IMR-90 (cell line): ENCODE data around the gene OR7A10. TPM values are rescaled to one million over a fixed set of nuclear protein-coding genes. Genes with fewer than 3 reads are reported as not detected.

Experiments
- ATAC-seq: fragments of 200-7000 bp; cut with Tn5 transposase; 2 replicates; pipeline ENCODE4 v1.9.1; 2020; ENCODE audit warnings: low read depth, mild to moderate bottlenecking, moderate library complexity
- BruUV-seq: library from RNA; stranded (reverse); fragments of 400-500 nt; replicated peaks from 2 replicates; lab custom pipeline; 2021; lab: Mats Ljungman, UMichigan
- CTCF ChIA-PET: fragments of 300-600 bp; formaldehyde crosslinking; extraction: SDS; loops from one replicate; lab custom pipeline; 2021; ENCODE audit warnings: antibody characterized with exemption; lab: Yijun Ruan, JAX
- POLR2A ChIA-PET: fragments of 300-600 bp; sonication (Branson Sonifier 250); formaldehyde crosslinking; loops from one replicate; lab custom pipeline; 2022; ENCODE audit warnings: antibody characterized with exemption; ENCODE audit not compliant: unreplicated experiment; lab: Charles Lee
- DNase-seq: peaks from one replicate; pipeline ENCODE4 v3.0.0; 2013
- H2AFZ ChIP-seq: replicated peaks from 2 replicates; pipeline ENCODE3; 2013; ENCODE audit warnings: low read length, mild to moderate bottlenecking; ENCODE audit not compliant: poor library complexity
- H2AK5ac ChIP-seq: 2 replicates; pipeline ENCODE4 v1.6.1; 2013; ENCODE audit warnings: low read depth, low read length, inconsistent platforms
- H2AK9ac ChIP-seq: replicated peaks from 2 replicates; pipeline ENCODE3; 2013; ENCODE audit warnings: mild to moderate bottlenecking, low read depth, low read length, moderate library complexity; ENCODE audit not compliant: poor library complexity
- H2BK120ac ChIP-seq: 2 replicates; pipeline ENCODE4 v1.6.1; 2013; ENCODE audit warnings: low read depth, low read length, inconsistent platforms
- H2BK15ac ChIP-seq: 3 replicates; pipeline ENCODE4 v1.6.1; 2013; ENCODE audit warnings: low read depth, low read length, inconsistent platforms
- H2BK20ac ChIP-seq: 2 replicates; pipeline ENCODE4 v1.6.1; 2013; ENCODE audit warnings: low read depth, mild to moderate bottlenecking, inconsistent platforms, low read length, moderate library complexity
- H2BK5ac ChIP-seq: 2 replicates; pipeline ENCODE4 v1.6.1; 2013; ENCODE audit warnings: mild to moderate bottlenecking, low read depth, low read length, inconsistent platforms; ENCODE audit not compliant: poor library complexity, severe bottlenecking
- H3K14ac ChIP-seq: replicated peaks from 2 replicates; pipeline ENCODE4 v1.6.1; 2013; ENCODE audit warnings: low read depth, low read length, inconsistent platforms
- H3K18ac ChIP-seq: 2 replicates; pipeline ENCODE4 v1.6.1; 2013; ENCODE audit warnings: low read depth, low read length, control low read depth
- H3K23ac ChIP-seq: 2 replicates; pipeline ENCODE4 v1.6.1; 2013; ENCODE audit warnings: low read depth, low read length, inconsistent platforms
- H3K27ac ChIP-seq: 2 replicates; pipeline ENCODE4 v1.5.1; 2013; ENCODE audit warnings: mild to moderate bottlenecking, control low read depth, low read length; ENCODE audit not compliant: insufficient read depth
- H3K27me3 ChIP-seq: 2 replicates; pipeline ENCODE4 v1.6.1; 2013; ENCODE audit warnings: low read length; ENCODE audit not compliant: control insufficient read depth, insufficient read depth
- H3K36me3 ChIP-seq: 2 replicates; pipeline ENCODE4 v1.6.1; 2013; ENCODE audit warnings: low read length, mixed read lengths; ENCODE audit not compliant: control insufficient read depth, insufficient read depth
- H3K4ac ChIP-seq: 2 replicates; pipeline ENCODE4 v1.6.1; 2013; ENCODE audit warnings: low read depth, low read length, inconsistent platforms
- H3K4me1 ChIP-seq: 2 replicates; pipeline ENCODE4 v1.6.1; 2013; ENCODE audit warnings: low read length, mixed read lengths; ENCODE audit not compliant: control insufficient read depth, insufficient read depth
- H3K4me2 ChIP-seq: 2 replicates; pipeline ENCODE4 v1.6.1; 2013; ENCODE audit warnings: low read depth, mild to moderate bottlenecking, control low read depth, low read length, moderate library complexity
- H3K4me3 ChIP-seq: 2 replicates; pipeline ENCODE4 v1.5.1; 2013; ENCODE audit warnings: low read depth, mild to moderate bottlenecking, control low read depth, low read length, moderate library complexity; ENCODE audit not compliant: insufficient read depth
- H3K56ac ChIP-seq: 2 replicates; pipeline ENCODE4 v1.6.1; 2013; ENCODE audit warnings: low read length, inconsistent platforms; ENCODE audit not compliant: insufficient read depth; ENCODE audit errors: extremely low read depth
- H3K79me1 ChIP-seq, 2 experiments: 2 replicates each; pipeline ENCODE4 v1.6.1; 2013; ENCODE audit warnings: low read length in 2 of 2, inconsistent platforms in 1 of 2, low read depth in 1 of 2
- H3K9ac ChIP-seq: 2 replicates; pipeline ENCODE4 v1.6.1; 2013; ENCODE audit warnings: low read depth, low read length, control low read depth
- H3K9me1 ChIP-seq: 2 replicates; pipeline ENCODE4 v1.6.1; 2013; ENCODE audit warnings: low read length, inconsistent platforms; ENCODE audit not compliant: insufficient read depth
- H3K9me3 ChIP-seq: 2 replicates; pipeline ENCODE4 v1.6.1; 2013; ENCODE audit warnings: low read length; ENCODE audit not compliant: control insufficient read depth, insufficient read depth
- H4K20me1 ChIP-seq: 2 replicates; pipeline ENCODE4 v1.6.1; 2013; ENCODE audit warnings: low read length, inconsistent platforms; ENCODE audit not compliant: insufficient read depth
- H4K5ac ChIP-seq: 2 replicates; pipeline ENCODE4 v1.6.1; 2013; ENCODE audit warnings: mild to moderate bottlenecking, low read depth, low read length, control low read depth
- H4K8ac ChIP-seq, 2 experiments: 2 replicates each; pipeline ENCODE4 v1.6.1; 2013; ENCODE audit warnings: low read depth in 2 of 2, low read length in 2 of 2, control low read depth in 1 of 2, inconsistent platforms in 1 of 2
- H4K91ac ChIP-seq: 2 replicates; pipeline ENCODE4 v1.6.1; 2013; ENCODE audit warnings: low read depth, low read length, inconsistent platforms; ENCODE audit not compliant: insufficient read depth
- CTCF ChIP-seq: conservative IDR thresholded peaks from 2 replicates; pipeline ENCODE4 v1.5.1; 2012; ENCODE audit warnings: mild to moderate bottlenecking, low read depth, low read length, improper control_type of control experiment
- FOS ChIP-seq: fragments of 150-350 bp; IDR thresholded peaks from 2 replicates; pipeline ENCODE4 v1.6.1; 2016; ENCODE audit warnings: low read depth, low read length
- MAFK ChIP-seq: IDR thresholded peaks from 2 replicates; pipeline ENCODE4 v1.6.1; 2012; ENCODE audit warnings: low read depth, low read length, improper control_type of control experiment
- MAZ ChIP-seq: IDR thresholded peaks from 2 replicates; pipeline ENCODE4 v1.6.1; 2012; ENCODE audit warnings: low read depth, mild to moderate bottlenecking, low read length, improper control_type of control experiment, moderate library complexity, borderline replicate concordance
- MXI1 ChIP-seq: IDR thresholded peaks from 2 replicates; pipeline ENCODE4 v1.6.1; 2012; ENCODE audit warnings: low read depth, mild to moderate bottlenecking, low read length, moderate library complexity, borderline replicate concordance
- RAD21 ChIP-seq: IDR thresholded peaks from 2 replicates; pipeline ENCODE4 v1.6.1; 2012; ENCODE audit warnings: low read length, improper control_type of control experiment
- SMC3 ChIP-seq: fragments of 150-350 bp; IDR thresholded peaks from 2 replicates; pipeline ENCODE4 v1.6.1; 2016; ENCODE audit warnings: low read depth, mild to moderate bottlenecking, antibody characterized with exemption, low read length, moderate library complexity
- WGBS, 2 experiments: methylation state at CpG; one replicate each; pipeline versions ENCODE4 v1.1.5 to v1.1.7; 2013; ENCODE audit warnings: missing lambda C conversion rate in 2 of 2; ENCODE audit not compliant: insufficient read length in 1 of 2; ENCODE audit errors: extremely low coverage in 2 of 2; 5-methylcytosine and 5-hydroxymethylcytosine counted together
- dilution Hi-C: fragments of 300-500 bp; cut with HindIII; formaldehyde crosslinking; loops from one replicate; pipeline ENCODE4 v1.14.3; 2018; ENCODE audit warnings: low sequenced_read_pairs; ENCODE audit not compliant: unreplicated experiment
- in situ Hi-C: fragments of 300-500 bp; cut with MboI; formaldehyde crosslinking; loops from 3 replicates; pipeline ENCODE4 v1.14.3; 2019; ENCODE audit warnings: low sequenced_read_pairs, inconsistent platforms, mixed read lengths
- intact Hi-C: fragments of 100-400 bp; cut with micrococcal nuclease; formaldehyde crosslinking; loops from 2 replicates; pipeline ENCODE4 v1.10.0; 2022
- polyA plus RNA-seq, 3 experiments: library from polyadenylated mRNA; depleted of rRNA; stranded (reverse); fragments of >200 nt; gene quantifications; 2 replicates each; pipeline ENCODE4 v1.2.3, GENCODE V29; 2012; ENCODE audit warnings: low replicate concordance in 1 of 3
- total RNA-seq: library from RNA; depleted of rRNA; stranded (reverse); fragments of >200 nt; gene quantifications from 2 replicates; pipeline ENCODE4 v1.2.3, GENCODE V29; 2012

The OR7A10 gene
- total and polyA plus RNA-seq, 2 of the 4 experiments (the other 2 are of a cell fraction): not detected

GRCh38 chr19:14871619-14872230 lies 23.0 kb upstream of the OR7A10 start:
- H2BK120ac ChIP-seq: no peak overlapping the region
- no CpG with 5 or more reads among the region's 4 CpGs for WGBS, 2 experiments
- CTCF ChIA-PET: no interaction called here

More at GRCh38 chr19:14871619-14872230, 23.0 kb upstream of the OR7A10 start:
- in situ Hi-C loops: no loop called here
- ATAC-seq (peak; percentile 59), DNase-seq (peak; percentile 11)
- H3K9me1 ChIP-seq: no peaks in the 10 kb centered on the region
- H3K9me3 ChIP-seq: no peaks in the 10 kb centered on the region
- no peak overlapping the region for H3K56ac ChIP-seq
- no peaks in the 10 kb centered on the region for H3K4me1 ChIP-seq
- H3K14ac ChIP-seq: no peak overlapping the region
- H4K5ac ChIP-seq: no peak overlapping the region
- H3K79me1 ChIP-seq: no peaks in the 10 kb centered on the region
- POLR2A ChIA-PET: no interaction called here
- H4K8ac ChIP-seq: no peak overlapping the region
- TF ChIP-seq MXI1: no peak
- no peak for TF ChIP-seq FOS
- TF ChIP-seq MAFK: no peak
- TF ChIP-seq MAZ: no peak
- TF ChIP-seq SMC3: no peak; the same call in 1 of the 2 replicates
- TF ChIP-seq RAD21: no peak; the same call in 1 of the 2 replicates
- peak; percentile 44 for TF ChIP-seq CTCF
- H3K4me2 ChIP-seq: no peak overlapping the region
- H2AFZ ChIP-seq: no peak overlapping the region
- H2AK5ac ChIP-seq: no peak overlapping the region
- no peaks in the 10 kb centered on the region for H3K27me3 ChIP-seq
- H2BK5ac ChIP-seq: no peak overlapping the region
- intact Hi-C loops: no loop called here
- no peaks in the 10 kb centered on the region for H4K20me1 ChIP-seq
- H3K4ac ChIP-seq: no peak overlapping the region
- no TSS peak for BruUV-seq
- H3K36me3 ChIP-seq: no peaks in the 10 kb centered on the region
- no peak overlapping the region for H3K23ac ChIP-seq
- no peak overlapping the region for H3K27ac ChIP-seq
- no peak overlapping the region for H4K91ac ChIP-seq
- no peak overlapping the region for H2BK15ac ChIP-seq
- H3K18ac ChIP-seq: no peak overlapping the region
- H3K9ac ChIP-seq: no peak overlapping the region
- H2BK20ac ChIP-seq: no peak overlapping the region
- H2AK9ac ChIP-seq: no peak overlapping the region
- no peak overlapping the region for H3K4me3 ChIP-seq
- dilution Hi-C loops: no loop called here
